ENCODE results near the gene MLLT10.

DNA sequence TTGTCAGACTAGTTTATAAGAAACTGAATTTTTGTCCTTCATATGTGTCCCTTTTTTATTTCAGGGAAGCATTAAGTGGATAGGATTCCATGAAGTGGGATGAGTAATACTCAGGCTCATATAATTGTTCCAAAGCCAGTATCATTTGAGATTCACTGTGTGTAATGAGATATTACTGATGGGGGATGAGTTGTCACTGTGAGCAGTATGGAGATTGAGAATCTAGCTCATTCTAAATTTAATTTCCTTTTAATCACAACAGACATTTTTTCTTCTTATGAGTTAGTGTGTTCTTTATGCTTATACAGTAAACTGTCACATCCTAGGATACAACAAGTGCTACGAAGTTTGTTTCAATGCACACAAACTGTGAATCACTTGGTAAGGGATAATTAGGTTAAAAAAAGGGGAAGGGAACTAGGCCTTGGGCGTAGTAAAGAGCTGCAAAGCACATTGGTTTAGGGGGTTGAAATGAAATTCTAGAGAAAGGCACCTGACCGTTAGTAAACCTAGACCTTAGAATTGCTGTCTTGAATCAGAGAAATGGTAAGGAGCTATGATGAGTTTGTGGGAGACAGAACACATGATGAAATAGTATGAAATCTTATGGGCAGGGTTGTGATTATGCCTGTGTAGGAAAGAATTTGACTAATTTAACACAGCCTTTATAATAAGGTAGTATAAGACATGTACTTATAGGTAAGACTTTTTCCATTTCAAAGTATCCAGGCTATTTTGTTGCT lies 153.4 kb downstream of the MLLT10 start:
- TF ChIP-seq POLR2A (IDR thresholded peaks at IDR 0.05; ENCODE audit: low read depth, low read length) (no peak), POLR2AphosphoS5 (IDR thresholded peaks at IDR 0.05; ENCODE audit: low read depth, low read length) (no peak)
